Stomach (tissue), 9 donors: ENCODE results near the gene IFNL3. TPM values are rescaled to one million over a fixed set of nuclear protein-coding genes. Genes with fewer than 3 reads are reported as not detected.
A peak's percentile ranks its signal among the peaks of the same experiment; 100 is the strongest.
"Not testable (repeated sequence)": the region's sequence is repeated elsewhere in the genome, so short reads cannot be mapped to it uniquely, and the experiment has no call there.

Experiments
- DNase-seq, 2 donors: peaks; one replicate each; pipeline versions ENCODE4 v3.0.0 to v3.0.0-alpha.2; 2013 to 2019
- H3K27ac ChIP-seq, 5 donors: fragments of 200-600 bp in 4 of 5; sonication (generic) in 4 of 5; one replicate each; pipeline ENCODE4 v1.5.1; 2013 to 2019; ENCODE audit warnings: mild to moderate bottlenecking in 1 of 5, moderate library complexity in 1 of 5
- H3K27me3 ChIP-seq, 3 donors: fragments of 200-600 bp; sonication (generic); one replicate each; pipeline ENCODE4 v1.5.1; 2017 to 2019; ENCODE audit warnings: mixed run types in 1 of 3
- H3K36me3 ChIP-seq, 4 donors: fragments of 200-600 bp; sonication (generic); 1 replicate in 3 of 4; 2 replicates in 1 of 4; pipeline ENCODE4 v1.5.1; 2016 to 2019
- H3K4me1 ChIP-seq, 4 donors: fragments of 200-600 bp; sonication (generic); one replicate each; pipeline ENCODE4 v1.5.1; 2016 to 2019
- H3K4me3 ChIP-seq, 4 donors: fragments of 200-600 bp; sonication (generic) in 3 of 4; one replicate each; pipeline ENCODE4 v1.5.1; 2016 to 2019; ENCODE audit warnings: mild to moderate bottlenecking in 1 of 4
- H3K9me3 ChIP-seq, 4 donors: fragments of 200-600 bp; sonication (generic); one replicate each; pipeline ENCODE4 v1.5.1; 2016 to 2019
- EP300 ChIP-seq: sonication (generic); formaldehyde crosslinking; IDR thresholded peaks from one replicate; pipeline ENCODE4 v1.6.1; 2017; ENCODE audit warnings: antibody characterized with exemption
- POLR2A ChIP-seq, 4 donors: fragments of 450-650 bp; IDR thresholded peaks; one replicate each; pipeline ENCODE4 v1.6.1; 2016; ENCODE audit warnings: antibody characterized with exemption in 4 of 4, control low read depth in 2 of 4, mild to moderate bottlenecking in 1 of 4, moderate library complexity in 1 of 4
- POLR2AphosphoS5 ChIP-seq, 3 donors: sonication (generic); formaldehyde crosslinking; IDR thresholded peaks; one replicate each; pipeline ENCODE4 v1.6.1; 2016; ENCODE audit warnings: antibody characterized with exemption in 3 of 3
- WGBS, 5 donors: extraction: QIAGEN DNeasy Blood & Tissue Kit in 3 of 5; methylation state at CpG; one replicate each; pipeline versions ENCODE4 v1.1.5 to v1.1.7; 2013 to 2018; 5-methylcytosine and 5-hydroxymethylcytosine counted together
- intact Hi-C: fragments of 100-400 bp; cut with DNase I; formaldehyde crosslinking; loops from one replicate; pipeline ENCODE4 v1.15.1; 2023; ENCODE audit warnings: low total_unique reads
- polyA plus RNA-seq, 3 donors: library from polyadenylated mRNA; stranded (reverse); fragments of 200-250 nt; gene quantifications; one replicate each; pipeline ENCODE4 v1.2.3, GENCODE V29; 2013
- total RNA-seq, 5 donors: library from RNA; depleted of rRNA; stranded (reverse); fragments of >200 nt; gene quantifications; one replicate each; pipeline versions ENCODE4 v1.1.0 to v1.2.3, GENCODE V29; 2014 to 2016
- TF ChIP-seq, protein P1 (sequence below), 7 experiments: fragments of 450-650 bp in 4 of 7; fragments of 200-600 bp in 3 of 7; sonication (generic) in 3 of 7; IDR thresholded peaks; one replicate each; pipeline ENCODE4 v1.5.1; 2016 to 2019; ENCODE audit warnings: antibody characterized with exemption in 7 of 7, control low read depth in 2 of 7, mild to moderate bottlenecking in 1 of 7
- donor health status: healthy with polysubstance abuse.
- donor health status: Bipolar disorder and iron deficiency.
- donor health status: healthy.

IFNL3 gene
- total and polyA plus RNA-seq, 8 donors = not detected

DNA sequence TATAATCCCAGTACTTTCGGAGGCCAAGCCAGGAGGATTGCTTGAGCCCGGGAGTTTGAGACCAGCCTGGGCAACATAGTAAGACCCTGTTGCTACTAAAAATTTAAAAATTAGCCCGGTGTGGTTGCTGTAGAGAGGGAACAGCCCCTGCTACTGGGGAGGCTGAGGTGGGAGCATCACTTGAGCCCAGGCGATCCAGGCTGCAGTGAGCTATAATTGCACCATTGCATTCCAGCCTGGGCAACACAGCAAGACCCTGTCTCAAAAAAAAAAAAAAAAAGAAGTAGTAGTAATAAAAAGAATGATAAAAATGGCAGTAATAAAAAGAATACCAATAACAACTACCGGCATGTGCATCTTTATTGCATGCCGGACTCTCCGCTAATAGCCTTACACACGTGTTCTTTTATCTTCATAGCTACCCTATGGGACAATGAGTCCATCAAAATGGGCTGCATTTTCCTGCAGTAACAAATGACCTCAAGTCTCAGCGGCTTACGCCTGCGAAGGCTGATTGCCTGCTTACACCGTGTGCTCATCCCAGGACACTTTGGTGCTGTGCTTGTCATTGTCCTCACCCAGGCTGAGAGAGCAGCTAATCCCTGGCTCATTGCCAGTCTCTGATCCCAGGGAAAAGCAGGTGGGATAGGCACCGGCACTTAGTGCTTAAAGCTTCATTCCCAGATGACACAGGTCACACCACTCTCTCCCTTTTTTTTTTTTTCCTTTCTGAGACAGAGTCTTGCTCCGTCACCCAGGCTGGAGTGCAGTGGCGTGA, 26.4 kb downstream of the IFNL3 start:
- intact Hi-C loops = no loop called here
- WGBS, 5 donors = 77 to 87% (median 85%) methylated on average over 15 of the region's 15 CpGs

DNA sequence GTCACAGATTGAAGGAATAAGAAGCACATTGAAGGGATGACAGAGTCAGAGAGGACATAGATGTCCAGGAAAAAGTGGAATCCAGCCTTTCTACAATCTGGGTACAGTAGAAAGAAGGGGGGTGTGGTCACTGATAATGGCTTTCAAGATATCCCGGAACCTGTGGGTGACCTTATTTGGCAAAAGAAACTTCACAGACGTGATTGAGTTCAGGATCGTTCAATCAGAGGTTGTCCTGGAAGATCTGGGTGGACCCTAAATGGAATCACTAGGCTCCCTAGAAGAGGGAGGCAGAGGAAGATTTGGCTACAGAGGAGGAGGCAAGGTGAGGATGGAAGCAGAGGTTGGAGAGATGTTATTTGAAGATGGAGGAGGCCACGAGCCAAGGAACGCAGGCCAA, 27.7 kb downstream of the IFNL3 start:
- Histone ChIP-seq H3K4me1 (no peaks in the 10 kb centered on the region), H3K36me3 (no peaks in the 10 kb centered on the region), H3K4me3 (no peak overlapping the region), H3K9me3 (peaks cover 0 to 19% (median 10%) of the 10 kb centered on the region in 4 donors), H3K27ac (no peak overlapping the region), H3K27me3 (peaks cover 0 to 48% (median 0%) of the 10 kb centered on the region in 3 donors)
- TF ChIP-seq, protein P1, sequence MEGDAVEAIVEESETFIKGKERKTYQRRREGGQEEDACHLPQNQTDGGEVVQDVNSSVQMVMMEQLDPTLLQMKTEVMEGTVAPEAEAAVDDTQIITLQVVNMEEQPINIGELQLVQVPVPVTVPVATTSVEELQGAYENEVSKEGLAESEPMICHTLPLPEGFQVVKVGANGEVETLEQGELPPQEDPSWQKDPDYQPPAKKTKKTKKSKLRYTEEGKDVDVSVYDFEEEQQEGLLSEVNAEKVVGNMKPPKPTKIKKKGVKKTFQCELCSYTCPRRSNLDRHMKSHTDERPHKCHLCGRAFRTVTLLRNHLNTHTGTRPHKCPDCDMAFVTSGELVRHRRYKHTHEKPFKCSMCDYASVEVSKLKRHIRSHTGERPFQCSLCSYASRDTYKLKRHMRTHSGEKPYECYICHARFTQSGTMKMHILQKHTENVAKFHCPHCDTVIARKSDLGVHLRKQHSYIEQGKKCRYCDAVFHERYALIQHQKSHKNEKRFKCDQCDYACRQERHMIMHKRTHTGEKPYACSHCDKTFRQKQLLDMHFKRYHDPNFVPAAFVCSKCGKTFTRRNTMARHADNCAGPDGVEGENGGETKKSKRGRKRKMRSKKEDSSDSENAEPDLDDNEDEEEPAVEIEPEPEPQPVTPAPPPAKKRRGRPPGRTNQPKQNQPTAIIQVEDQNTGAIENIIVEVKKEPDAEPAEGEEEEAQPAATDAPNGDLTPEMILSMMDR (IDR thresholded peaks at IDR 0.05) = no peak
- TF ChIP-seq POLR2AphosphoS5 (IDR thresholded peaks at IDR 0.05) (no peak), EP300 (no peak), POLR2A (IDR thresholded peaks at IDR 0.05) (no peak)
- no peak for DNase-seq
- WGBS, 5 donors = 62 to 77% (median 65%) methylated on average over 5 of the region's 5 CpGs
- intact Hi-C loops = no loop called here

More for the DNA sequence above, 26.4 kb downstream of the IFNL3 start:
- Histone ChIP-seq H3K27me3 (peaks cover 0 to 60% (median 0%) of the 10 kb centered on the region in 3 donors), H3K4me1 (no peaks in the 10 kb centered on the region), H3K27ac (no peak overlapping the region), H3K9me3 (peaks cover 0 to 19% (median 10%) of the 10 kb centered on the region in 4 donors), H3K4me3 (no peak overlapping the region), H3K36me3 (no peaks in the 10 kb centered on the region)
- DNase-seq = no peak
- TF ChIP-seq EP300 (no peak), POLR2AphosphoS5 (IDR thresholded peaks at IDR 0.05) (no peak), POLR2A (IDR thresholded peaks at IDR 0.05) (no peak)
- TF ChIP-seq, protein P1 (IDR thresholded peaks at IDR 0.05) = no peak

DNA sequence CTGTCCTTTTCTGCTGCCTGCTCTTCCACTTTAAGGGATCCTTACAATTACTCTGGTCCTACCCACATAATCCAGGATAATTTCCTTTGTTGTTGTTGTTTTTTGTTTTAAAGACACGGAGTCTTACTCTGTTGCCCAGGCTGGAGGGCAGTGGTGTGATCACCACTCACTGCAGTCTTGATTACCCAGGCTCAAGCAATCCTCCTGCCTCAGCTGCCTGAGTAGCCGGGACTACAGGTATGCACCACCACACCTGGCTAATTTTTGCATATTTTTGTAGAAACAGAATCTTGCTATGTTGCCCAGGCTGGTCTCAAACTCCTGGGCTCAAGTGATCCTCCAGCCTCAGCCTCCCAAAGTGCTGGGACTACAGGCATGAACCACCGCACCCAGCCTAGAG, 29.5 kb downstream of the IFNL3 start:
- intact Hi-C loops, H3K4me3 ChIP-seq, H3K27ac ChIP-seq, H3K36me3 ChIP-seq, DNase-seq, H3K4me1 ChIP-seq: not testable (repeated sequence)
- H3K27me3 ChIP-seq = peaks cover 0 to 38% (median 0%) of the 10 kb centered on the region in 3 donors
- peaks cover 0 to 19% (median 10%) of the 10 kb centered on the region in 4 donors for H3K9me3 ChIP-seq
- WGBS, 5 donors = 84 to 96% (median 90%) methylated on average over 3 of the region's 3 CpGs

DNA sequence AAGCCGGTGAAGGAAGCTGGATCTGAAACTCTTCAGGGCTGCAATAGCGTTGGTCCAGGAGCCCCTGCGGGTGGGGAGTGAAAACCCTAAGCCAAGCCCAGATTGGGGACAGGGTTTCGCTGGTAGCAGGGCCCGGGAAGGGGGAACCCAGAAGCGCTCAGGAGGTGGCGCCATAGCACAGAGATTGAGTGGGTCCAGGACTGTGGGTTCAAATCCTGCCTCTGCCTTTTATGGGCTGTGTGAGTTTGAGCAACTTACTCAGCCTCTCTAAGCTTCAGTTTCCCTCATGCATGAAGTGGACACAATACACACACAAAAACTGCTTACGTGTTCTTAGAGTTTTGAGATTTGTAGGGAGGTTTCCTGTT, 32.4 kb downstream of the IFNL3 start:
- intact Hi-C loops = no loop called here
- TF ChIP-seq, protein P1 (IDR thresholded peaks at IDR 0.05) = peak in 3 of 7 experiments; percentile 14 to 46 (median 32)
- no peak for TF ChIP-seq POLR2A (IDR thresholded peaks at IDR 0.05)

More for the DNA sequence above, 32.4 kb downstream of the IFNL3 start:
- Histone ChIP-seq H3K4me3 (no peak overlapping the region), H3K27me3 (peaks cover 0 to 19% (median 0%) of the 10 kb centered on the region in 3 donors), H3K9me3 (peaks cover 0 to 19% (median 10%) of the 10 kb centered on the region in 4 donors), H3K4me1 (no peaks in the 10 kb centered on the region), H3K27ac (no peak overlapping the region), H3K36me3 (no peaks in the 10 kb centered on the region)
- WGBS, 5 donors = 14 to 28% (median 25%) methylated on average over 6 to 8 of the region's 8 CpGs
- peak; percentile 32 to 59 for DNase-seq
